Endodermal cell (in vitro differentiated cells): ENCODE data around the gene MAP3K5. TPM values are rescaled to one million over a fixed set of nuclear protein-coding genes. Genes with fewer than 3 reads are reported as not detected.
"Not testable (repeated sequence)": the region's sequence is repeated elsewhere in the genome, so short reads cannot be mapped to it uniquely, and the experiment has no call there.

Source experiments
- DNase-seq: peaks from one replicate; pipeline ENCODE4 v3.0.0-alpha.2; 2017
- H3K27ac ChIP-seq: 2 replicates; pipeline ENCODE4 v1.5.1; 2013; ENCODE audit warnings: mild to moderate bottlenecking, low read depth, low read length, moderate library complexity
- H3K27me3 ChIP-seq: 2 replicates; pipeline ENCODE4 v1.6.1; 2013; ENCODE audit warnings: mild to moderate bottlenecking, low read length, moderate library complexity; ENCODE audit not compliant: insufficient read depth, control insufficient read depth, poor library complexity, severe bottlenecking
- H3K36me3 ChIP-seq: 2 replicates; pipeline ENCODE4 v1.7.0; 2013; ENCODE audit warnings: mild to moderate bottlenecking, low read length, moderate library complexity; ENCODE audit not compliant: control insufficient read depth, insufficient read depth
- H3K4me1 ChIP-seq: one replicate; pipeline ENCODE4 v1.7.0; 2013; ENCODE audit warnings: low read length; ENCODE audit not compliant: control insufficient read depth, insufficient read depth
- H3K4me3 ChIP-seq: 2 replicates; pipeline ENCODE4 v1.5.1; 2013; ENCODE audit warnings: mild to moderate bottlenecking, low read length, moderate library complexity
- H3K9ac ChIP-seq: 2 replicates; pipeline ENCODE4 v1.6.1; 2013; ENCODE audit warnings: mild to moderate bottlenecking, low read length, moderate library complexity; ENCODE audit not compliant: poor library complexity, severe bottlenecking; ENCODE audit errors: extremely low read depth
- H3K9me3 ChIP-seq: 2 replicates; pipeline ENCODE4 v1.6.1; 2013; ENCODE audit warnings: mild to moderate bottlenecking, low read length, moderate library complexity; ENCODE audit not compliant: control insufficient read depth
- H3K27ac Mint-ChIP-seq: 2 replicates; pipeline ENCODE4 v1.8.0; 2020; ENCODE audit warnings: mixed read lengths
- H3K27me3 Mint-ChIP-seq: 2 replicates; pipeline ENCODE4 v1.8.0; 2021; ENCODE audit warnings: mild to moderate bottlenecking, mixed read lengths; ENCODE audit not compliant: insufficient read depth
- H3K36me3 Mint-ChIP-seq: 2 replicates; pipeline ENCODE4 v1.8.0; 2020; ENCODE audit warnings: low read depth, mixed read lengths
- H3K4me1 Mint-ChIP-seq: 2 replicates; pipeline ENCODE4 v1.8.0; 2020; ENCODE audit warnings: mixed read lengths
- H3K4me3 Mint-ChIP-seq: 2 replicates; pipeline ENCODE4 v1.8.0; 2020; ENCODE audit warnings: mild to moderate bottlenecking, moderate library complexity, mixed read lengths
- H3K9me3 Mint-ChIP-seq: 2 replicates; pipeline ENCODE4 v1.8.0; 2020; ENCODE audit warnings: mild to moderate bottlenecking, mixed read lengths
- WGBS, 2 experiments: methylation state at CpG; one replicate each; pipeline versions ENCODE4 v1.1.5 to v1.1.7; 2013; ENCODE audit warnings: missing lambda C conversion rate in 2 of 2, mixed read lengths in 1 of 2; ENCODE audit not compliant: insufficient coverage in 1 of 2, insufficient read length in 1 of 2; 5-methylcytosine and 5-hydroxymethylcytosine counted together
- total RNA-seq, 2 donors: library from RNA; stranded (reverse); fragmentation: NEBNext Ultra II Directional in 1 of 2; extraction: Animal tissue kit (Norgen Biotek cat#: 25700) in 1 of 2; gene quantifications; 2 replicates in 1 of 2; 3 replicates in 1 of 2; pipeline ENCODE4 v1.2.1, GENCODE V29; 2021
- TF ChIP-seq, protein P1 (sequence below): fragments of 200-600 bp; sonication (generic); conservative IDR thresholded peaks from 2 replicates; pipeline ENCODE4 v1.5.0; 2021; ENCODE audit warnings: antibody characterized with exemption, mild to moderate bottlenecking

Gene MAP3K5
- total RNA-seq, 2 donors from 2014 or later, result 1.6 to 3.4 TPM

DNA sequence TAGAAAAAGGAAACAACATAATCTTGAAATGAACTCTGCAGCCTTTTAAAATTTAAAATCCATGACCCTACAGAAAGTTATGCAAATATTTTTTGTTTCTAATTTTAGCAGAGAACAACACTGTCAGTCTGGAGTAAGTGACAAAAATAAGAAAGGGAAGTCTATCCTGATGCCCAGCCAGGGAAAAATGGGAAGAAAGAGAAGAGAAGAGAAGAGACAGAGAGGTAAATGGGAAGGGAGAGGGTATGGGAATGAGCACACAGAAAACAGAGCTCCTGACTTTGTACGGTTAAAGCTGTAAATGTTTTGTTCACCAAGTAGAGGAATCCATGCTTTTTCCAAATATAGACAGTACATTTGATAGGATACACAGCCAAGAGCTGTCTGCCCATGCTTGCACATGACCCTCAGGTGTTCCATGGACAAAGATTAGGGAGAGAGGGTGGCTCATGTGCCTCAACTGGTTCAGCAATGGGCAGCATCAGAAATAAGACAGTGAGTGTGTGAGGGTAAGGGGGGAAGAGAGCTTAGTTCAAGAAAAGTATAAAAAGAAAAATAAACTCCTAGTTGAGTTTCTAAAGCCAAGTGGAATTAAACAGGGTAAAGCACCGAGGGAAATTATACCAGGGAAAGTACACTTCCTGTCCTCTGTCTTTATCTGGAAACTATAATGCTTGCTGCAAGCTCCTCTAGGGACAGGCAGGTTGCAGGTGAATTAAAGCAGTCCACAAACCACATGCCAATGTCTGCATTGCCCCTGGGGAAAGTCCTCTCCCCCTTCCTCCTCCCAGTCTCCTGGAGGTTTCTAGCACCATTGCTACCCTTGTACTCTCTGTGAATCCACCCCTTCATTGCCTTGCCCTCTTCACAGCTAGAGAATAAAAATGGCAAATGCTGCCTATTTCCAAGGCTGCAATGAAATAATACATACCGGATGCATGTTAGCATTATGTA is 30.0 kb downstream of the MAP3K5 start:
- H3K4me3 Mint-ChIP-seq, result no peak overlapping the region
- TF ChIP-seq, protein P1, sequence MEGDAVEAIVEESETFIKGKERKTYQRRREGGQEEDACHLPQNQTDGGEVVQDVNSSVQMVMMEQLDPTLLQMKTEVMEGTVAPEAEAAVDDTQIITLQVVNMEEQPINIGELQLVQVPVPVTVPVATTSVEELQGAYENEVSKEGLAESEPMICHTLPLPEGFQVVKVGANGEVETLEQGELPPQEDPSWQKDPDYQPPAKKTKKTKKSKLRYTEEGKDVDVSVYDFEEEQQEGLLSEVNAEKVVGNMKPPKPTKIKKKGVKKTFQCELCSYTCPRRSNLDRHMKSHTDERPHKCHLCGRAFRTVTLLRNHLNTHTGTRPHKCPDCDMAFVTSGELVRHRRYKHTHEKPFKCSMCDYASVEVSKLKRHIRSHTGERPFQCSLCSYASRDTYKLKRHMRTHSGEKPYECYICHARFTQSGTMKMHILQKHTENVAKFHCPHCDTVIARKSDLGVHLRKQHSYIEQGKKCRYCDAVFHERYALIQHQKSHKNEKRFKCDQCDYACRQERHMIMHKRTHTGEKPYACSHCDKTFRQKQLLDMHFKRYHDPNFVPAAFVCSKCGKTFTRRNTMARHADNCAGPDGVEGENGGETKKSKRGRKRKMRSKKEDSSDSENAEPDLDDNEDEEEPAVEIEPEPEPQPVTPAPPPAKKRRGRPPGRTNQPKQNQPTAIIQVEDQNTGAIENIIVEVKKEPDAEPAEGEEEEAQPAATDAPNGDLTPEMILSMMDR, result no peak
- H3K36me3 ChIP-seq, result no peaks in the 10 kb centered on the region
- no peak overlapping the region for H3K9ac ChIP-seq
- H3K4me3 ChIP-seq, result no peak overlapping the region
- H3K9me3 Mint-ChIP-seq, result no peaks in the 10 kb centered on the region
- H3K27ac ChIP-seq, result no peak overlapping the region
- H3K27ac Mint-ChIP-seq, result no peak overlapping the region
- H3K36me3 Mint-ChIP-seq, result no peaks in the 10 kb centered on the region
- H3K4me1 Mint-ChIP-seq, result no peaks in the 10 kb centered on the region
- no peaks in the 10 kb centered on the region for H3K27me3 Mint-ChIP-seq
- H3K27me3 ChIP-seq, result no peaks in the 10 kb centered on the region
- no peaks in the 10 kb centered on the region for H3K9me3 ChIP-seq
- WGBS, 2 experiments, result 82 to 94% methylated on average over 2 of the region's 3 CpGs
- DNase-seq, result no peak
- no peaks in the 10 kb centered on the region for H3K4me1 ChIP-seq

DNA sequence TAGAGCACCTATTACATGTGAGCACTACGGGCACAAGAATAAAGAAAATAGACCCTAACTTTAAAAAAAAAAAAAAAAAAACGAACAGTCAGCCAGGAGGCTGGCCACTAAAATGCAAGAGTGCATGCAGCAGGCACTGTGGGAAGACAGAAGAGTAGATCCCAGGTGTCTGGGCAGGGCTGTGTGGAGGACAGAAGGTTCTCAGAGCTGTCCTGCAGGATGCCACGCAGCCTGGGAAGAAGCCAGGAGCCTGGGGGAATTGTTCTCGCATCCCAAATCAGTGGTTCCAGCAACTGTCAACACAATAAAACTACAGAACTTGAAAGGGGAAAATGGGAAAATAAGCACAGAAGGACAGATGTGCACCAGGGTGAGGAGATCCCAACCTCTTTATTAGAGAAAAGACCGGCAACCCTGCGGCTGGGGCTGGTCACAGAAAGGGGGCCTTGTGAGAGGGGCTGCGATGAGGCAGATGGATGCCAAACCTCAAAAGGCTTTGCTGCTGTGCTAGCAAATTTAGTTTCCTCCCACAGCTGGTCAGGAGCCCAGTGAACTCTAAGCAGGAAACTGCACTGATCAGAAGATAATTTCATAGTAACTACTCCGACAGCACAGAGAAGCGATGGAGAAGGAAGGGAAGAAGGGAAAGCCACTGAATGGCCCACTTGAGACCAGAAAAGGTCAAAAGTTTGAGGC is 30.9 kb downstream of the MAP3K5 start:
- WGBS, 2 experiments, result 86 to 97% methylated on average over 7 to 9 of the region's 9 CpGs
- TF ChIP-seq, protein P1, result no peak
- Histone ChIP-seq H3K27ac (no peak overlapping the region), H3K36me3 (no peaks in the 10 kb centered on the region), H3K4me3 (no peak overlapping the region), H3K9ac (no peak overlapping the region), H3K4me1 (no peaks in the 10 kb centered on the region), H3K9me3 (no peaks in the 10 kb centered on the region), H3K27me3 (no peaks in the 10 kb centered on the region)
- H3K27me3 Mint-ChIP-seq, result no peaks in the 10 kb centered on the region
- no peaks in the 10 kb centered on the region for H3K9me3 Mint-ChIP-seq
- no peaks in the 10 kb centered on the region for H3K4me1 Mint-ChIP-seq
- H3K36me3 Mint-ChIP-seq, result no peaks in the 10 kb centered on the region
- H3K4me3 Mint-ChIP-seq, result no peak overlapping the region
- H3K27ac Mint-ChIP-seq, result no peak overlapping the region
- no peak for DNase-seq

GRCh38 chr6:136760781-136761180 is 31.5 kb downstream of the MAP3K5 start:
- DNase-seq, H3K4me3 ChIP-seq, H3K27me3 ChIP-seq, H3K27ac Mint-ChIP-seq, H3K36me3 Mint-ChIP-seq, H3K27me3 Mint-ChIP-seq, H3K9me3 ChIP-seq, H3K4me1 Mint-ChIP-seq, H3K4me1 ChIP-seq, H3K36me3 ChIP-seq, H3K27ac ChIP-seq, H3K9ac ChIP-seq, H3K9me3 Mint-ChIP-seq, H3K4me3 Mint-ChIP-seq: not testable (repeated sequence)
- WGBS, 2 experiments, result 89 to 93% methylated on average over 4 to 5 of the region's 5 CpGs
